K562 (cell line): Measurements from ENCODE around the gene SLC20A1. TPM values are rescaled to one million over a fixed set of nuclear protein-coding genes. Genes with fewer than 3 reads are reported as not detected.

Source experiments
- C11orf30 ChIP-seq: fragments of 450-650 bp; IDR thresholded peaks from 2 replicates; pipeline ENCODE4 v1.6.1; 2016; ENCODE audit warnings: low read depth, mild to moderate bottlenecking
- ELF4 ChIP-seq: fragments of 450-650 bp; formaldehyde crosslinking; IDR thresholded peaks from 2 replicates; pipeline ENCODE4 v1.4.0; 2022; ENCODE audit warnings: missing genetic modification characterization
- MTF1 ChIP-seq: fragments of 250-450 bp; sonication (Bioruptor Pico); IDR thresholded peaks from 2 replicates; pipeline ENCODE4 v1.9.0; 2021; ENCODE audit warnings: moderate library complexity, mild to moderate bottlenecking, inconsistent platforms, borderline replicate concordance
- MYC ChIP-seq, 2 experiments: fragments of 250-450 bp in 1 of 2; sonication (Bioruptor Pico) in 1 of 2; IDR thresholded peaks; 2 replicates each; pipeline versions ENCODE4 v1.5.1 to v1.6.1; 2012 to 2021; ENCODE audit warnings: low read depth in 2 of 2, borderline replicate concordance in 1 of 2, improper control_type of control experiment in 1 of 2, low read length in 1 of 2, mild to moderate bottlenecking in 1 of 2, moderate library complexity in 1 of 2
- NFRKB ChIP-seq: fragments of 450-650 bp; IDR thresholded peaks from 2 replicates; pipeline ENCODE4 v1.6.1; 2016; ENCODE audit warnings: low read depth
- PTRF ChIP-seq: fragments of 450-650 bp; IDR thresholded peaks from 2 replicates; pipeline ENCODE4 v1.6.1; 2016; ENCODE audit warnings: mild to moderate bottlenecking, missing genetic modification characterization, missing compliant biosample characterization
- RBM39 ChIP-seq: fragments of 200-400 bp; formaldehyde crosslinking; optimal IDR thresholded peaks from 2 replicates; pipeline ENCODE3; 2018; ENCODE audit warnings: low read depth, low read length
- ZNF12 ChIP-seq: sonication (generic); formaldehyde crosslinking; IDR thresholded peaks from 2 replicates; pipeline ENCODE4 v1.4.0; 2020; ENCODE audit warnings: mild to moderate bottlenecking, missing genetic modification reagents
- ZNF347 ChIP-seq: fragments of 450-650 bp; formaldehyde crosslinking; IDR thresholded peaks from 2 replicates; pipeline ENCODE4 v1.4.0; 2020; ENCODE audit warnings: low read depth, mild to moderate bottlenecking, moderate library complexity
- ZNF644 ChIP-seq: fragments of 200-800 bp; sonication (Bioruptor generic); IDR thresholded peaks from 2 replicates; pipeline ENCODE4 v1.6.1; 2016; ENCODE audit warnings: low read depth, missing genetic modification characterization, missing compliant biosample characterization
- ZNF77 ChIP-seq: fragments of 250-450 bp; sonication (Bioruptor Pico); IDR thresholded peaks from 2 replicates; pipeline ENCODE4 v1.5.0; 2020
- polyA plus RNA-seq, 8 experiments: library from polyadenylated mRNA; depleted of rRNA in 4 of 8; stranded (reverse) in 5 of 8; unstranded in 3 of 8; fragments of >200 nt; fragmentation: Nextera tagmentation in 2 of 8; fragmentation: Illumina TruSeq in 1 of 8; extraction: Ambion mirVana in 2 of 8; extraction: Trizol in 1 of 8; gene quantifications; 2 replicates each; pipeline versions ENCODE4 v1.2.1 to v1.2.3, GENCODE V29; 2011 to 2014; ENCODE audit warnings: inconsistent platforms in 1 of 8, missing spikeins in 1 of 8
- total RNA-seq, 7 experiments: library from RNA; depleted of rRNA in 6 of 7; stranded (reverse); fragments of >200 nt in 6 of 7; fragmentation: Illumina TruSeq in 2 of 7; extraction: Trizol in 2 of 7; gene quantifications; 2 replicates each; pipeline versions ENCODE4 v1.2.1 to v1.2.3, GENCODE V29; 2011 to 2021; ENCODE audit warnings: low replicate concordance in 1 of 7
- TF ChIP-seq, protein P1 (sequence below), 2 experiments: fragments of 450-650 bp in 1 of 2; sonication (generic) in 1 of 2; formaldehyde crosslinking in 1 of 2; IDR thresholded peaks; 2 replicates each; pipeline versions ENCODE4 v1.7.1 to v1.9.0; 2016 to 2022; ENCODE audit warnings: inconsistent platforms in 1 of 2, mild to moderate bottlenecking in 1 of 2, missing genetic modification reagents in 1 of 2
- TF ChIP-seq, protein P2 (sequence below): fragments of 450-650 bp; IDR thresholded peaks from 2 replicates; pipeline ENCODE4 v1.6.1; 2018; ENCODE audit not compliant: partially characterized antibody

Gene SLC20A1
- total and polyA plus RNA-seq, 9 of the 15 experiments (the other 6 are each of a cell fraction or from before 2014, with no cell fraction given), result 53.8 to 150 (median 74.7) TPM

DNA sequence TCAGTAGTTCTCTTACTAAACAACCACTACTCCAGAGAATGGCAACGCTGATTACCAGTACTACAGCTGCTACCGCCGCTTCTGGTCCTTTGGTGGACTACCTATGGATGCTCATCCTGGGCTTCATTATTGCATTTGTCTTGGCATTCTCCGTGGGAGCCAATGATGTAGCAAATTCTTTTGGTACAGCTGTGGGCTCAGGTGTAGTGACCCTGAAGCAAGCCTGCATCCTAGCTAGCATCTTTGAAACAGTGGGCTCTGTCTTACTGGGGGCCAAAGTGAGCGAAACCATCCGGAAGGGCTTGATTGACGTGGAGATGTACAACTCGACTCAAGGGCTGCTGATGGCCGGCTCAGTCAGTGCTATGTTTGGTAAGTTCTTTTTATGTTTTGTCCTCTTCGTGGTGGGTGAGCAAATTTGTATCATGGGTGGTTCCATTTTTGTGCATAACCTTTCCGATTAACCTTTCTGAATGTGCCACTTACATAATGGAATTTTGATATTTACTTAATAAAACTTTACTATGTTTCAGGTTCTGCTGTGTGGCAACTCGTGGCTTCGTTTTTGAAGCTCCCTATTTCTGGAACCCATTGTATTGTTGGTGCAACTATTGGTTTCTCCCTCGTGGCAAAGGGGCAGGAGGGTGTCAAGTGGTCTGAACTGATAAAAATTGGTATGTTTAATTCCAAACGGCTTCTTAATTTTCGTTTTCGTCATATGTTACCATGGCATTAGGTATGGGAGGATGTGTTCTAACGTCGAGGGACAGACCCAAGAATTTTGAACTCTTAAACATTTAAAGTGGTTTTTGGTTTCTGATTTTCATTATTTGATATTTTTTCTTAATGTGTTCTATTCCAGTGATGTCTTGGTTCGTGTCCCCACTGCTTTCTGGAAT lies 1.3 kb downstream of the SLC20A1 start (continued):
- TF ChIP-seq, protein P1, sequence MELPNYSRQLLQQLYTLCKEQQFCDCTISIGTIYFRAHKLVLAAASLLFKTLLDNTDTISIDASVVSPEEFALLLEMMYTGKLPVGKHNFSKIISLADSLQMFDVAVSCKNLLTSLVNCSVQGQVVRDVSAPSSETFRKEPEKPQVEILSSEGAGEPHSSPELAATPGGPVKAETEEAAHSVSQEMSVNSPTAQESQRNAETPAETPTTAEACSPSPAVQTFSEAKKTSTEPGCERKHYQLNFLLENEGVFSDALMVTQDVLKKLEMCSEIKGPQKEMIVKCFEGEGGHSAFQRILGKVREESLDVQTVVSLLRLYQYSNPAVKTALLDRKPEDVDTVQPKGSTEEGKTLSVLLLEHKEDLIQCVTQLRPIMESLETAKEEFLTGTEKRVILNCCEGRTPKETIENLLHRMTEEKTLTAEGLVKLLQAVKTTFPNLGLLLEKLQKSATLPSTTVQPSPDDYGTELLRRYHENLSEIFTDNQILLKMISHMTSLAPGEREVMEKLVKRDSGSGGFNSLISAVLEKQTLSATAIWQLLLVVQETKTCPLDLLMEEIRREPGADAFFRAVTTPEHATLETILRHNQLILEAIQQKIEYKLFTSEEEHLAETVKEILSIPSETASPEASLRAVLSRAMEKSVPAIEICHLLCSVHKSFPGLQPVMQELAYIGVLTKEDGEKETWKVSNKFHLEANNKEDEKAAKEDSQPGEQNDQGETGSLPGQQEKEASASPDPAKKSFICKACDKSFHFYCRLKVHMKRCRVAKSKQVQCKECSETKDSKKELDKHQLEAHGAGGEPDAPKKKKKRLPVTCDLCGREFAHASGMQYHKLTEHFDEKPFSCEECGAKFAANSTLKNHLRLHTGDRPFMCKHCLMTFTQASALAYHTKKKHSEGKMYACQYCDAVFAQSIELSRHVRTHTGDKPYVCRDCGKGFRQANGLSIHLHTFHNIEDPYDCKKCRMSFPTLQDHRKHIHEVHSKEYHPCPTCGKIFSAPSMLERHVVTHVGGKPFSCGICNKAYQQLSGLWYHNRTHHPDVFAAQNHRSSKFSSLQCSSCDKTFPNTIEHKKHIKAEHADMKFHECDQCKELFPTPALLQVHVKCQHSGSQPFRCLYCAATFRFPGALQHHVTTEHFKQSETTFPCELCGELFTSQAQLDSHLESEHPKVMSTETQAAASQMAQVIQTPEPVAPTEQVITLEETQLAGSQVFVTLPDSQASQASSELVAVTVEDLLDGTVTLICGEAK (IDR thresholded peaks at IDR 0.05), result 0 out of 2 replicates have a peak, but pooled peaks have one; percentile 19
- TF ChIP-seq, protein P1 (CRISPR knock-in tag; IDR thresholded peaks at IDR 0.05), result no peak
- TF ChIP-seq ELF4 (CRISPR knock-in tag) (0 out of 2 replicates have a peak, but pooled peaks have one; percentile 16), RBM39 (no peak), MYC (IDR thresholded peaks at IDR 0.05; ENCODE audit: low read depth, low read length) (no peak), MYC (CRISPR knock-in tag; IDR thresholded peaks at IDR 0.05; ENCODE audit: borderline replicate concordance, low read depth) (no peak), PTRF (tag) (no peak), C11orf30 (0 out of 2 replicates have a peak, but pooled peaks have one; percentile 9), NFRKB (no peak), ZNF644 (tag) (no peak), ZNF12 (CRISPR knock-in tag) (no peak), ZNF77 (CRISPR knock-in tag) (no peak), ZNF347 (CRISPR knock-in tag) (no peak), MTF1 (CRISPR knock-in tag) (no peak)
- TF ChIP-seq, protein P2, sequence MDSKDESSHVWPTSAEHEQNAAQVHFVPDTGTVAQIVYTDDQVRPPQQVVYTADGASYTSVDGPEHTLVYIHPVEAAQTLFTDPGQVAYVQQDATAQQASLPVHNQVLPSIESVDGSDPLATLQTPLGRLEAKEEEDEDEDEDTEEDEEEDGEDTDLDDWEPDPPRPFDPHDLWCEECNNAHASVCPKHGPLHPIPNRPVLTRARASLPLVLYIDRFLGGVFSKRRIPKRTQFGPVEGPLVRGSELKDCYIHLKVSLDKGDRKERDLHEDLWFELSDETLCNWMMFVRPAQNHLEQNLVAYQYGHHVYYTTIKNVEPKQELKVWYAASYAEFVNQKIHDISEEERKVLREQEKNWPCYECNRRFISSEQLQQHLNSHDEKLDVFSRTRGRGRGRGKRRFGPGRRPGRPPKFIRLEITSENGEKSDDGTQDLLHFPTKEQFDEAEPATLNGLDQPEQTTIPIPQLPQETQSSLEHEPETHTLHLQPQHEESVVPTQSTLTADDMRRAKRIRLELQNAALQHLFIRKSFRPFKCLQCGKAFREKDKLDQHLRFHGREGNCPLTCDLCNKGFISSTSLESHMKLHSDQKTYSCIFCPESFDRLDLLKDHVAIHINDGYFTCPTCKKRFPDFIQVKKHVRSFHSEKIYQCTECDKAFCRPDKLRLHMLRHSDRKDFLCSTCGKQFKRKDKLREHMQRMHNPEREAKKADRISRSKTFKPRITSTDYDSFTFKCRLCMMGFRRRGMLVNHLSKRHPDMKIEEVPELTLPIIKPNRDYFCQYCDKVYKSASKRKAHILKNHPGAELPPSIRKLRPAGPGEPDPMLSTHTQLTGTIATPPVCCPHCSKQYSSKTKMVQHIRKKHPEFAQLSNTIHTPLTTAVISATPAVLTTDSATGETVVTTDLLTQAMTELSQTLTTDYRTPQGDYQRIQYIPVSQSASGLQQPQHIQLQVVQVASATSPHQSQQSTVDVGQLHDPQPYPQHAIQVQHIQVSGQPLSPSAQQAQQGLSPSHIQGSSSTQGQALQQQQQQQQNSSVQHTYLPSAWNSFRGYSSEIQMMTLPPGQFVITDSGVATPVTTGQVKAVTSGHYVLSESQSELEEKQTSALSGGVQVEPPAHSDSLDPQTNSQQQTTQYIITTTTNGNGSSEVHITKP, result peak; percentile 64
